HCT116 (cell line): ENCODE data around the gene SNX22. TPM values are rescaled to one million over a fixed set of nuclear protein-coding genes. Genes with fewer than 3 reads are reported as not detected.

Experiments
- ATAC-seq: fragments of 200-7000 bp; cut with Tn5 transposase; 2 replicates; pipeline ENCODE4 v1.9.1; 2020; ENCODE audit warnings: mild to moderate bottlenecking, moderate library complexity
- BruUV-seq: library from RNA; stranded (reverse); fragments of 400-500 nt; replicated peaks from 2 replicates; lab custom pipeline; 2021; lab: Mats Ljungman, UMichigan
- CTCF ChIA-PET: fragments of 300-600 bp; sonication (Branson Sonifier 250); formaldehyde crosslinking; loops from one replicate; lab custom pipeline; 2021; ENCODE audit warnings: antibody characterized with exemption; lab: Charles Lee
- POLR2A ChIA-PET: fragments of 300-600, 350-600 bp; sonication (Branson Sonifier 250); formaldehyde crosslinking; loops from one replicate; lab custom pipeline; 2021; ENCODE audit warnings: antibody characterized with exemption; lab: Charles Lee
- RAD21 ChIA-PET, 2 experiments: fragments of 300-600 bp; sonication (Branson Sonifier 250); formaldehyde crosslinking; loops; one replicate each; lab custom pipeline; 2023; ENCODE audit warnings: low total read pairs in 2 of 2; ENCODE audit not compliant: uncharacterized antibody in 2 of 2, unreplicated experiment in 2 of 2, low non-redundant PET in 1 of 2; lab: Charles Lee
- DNase-seq: peaks from one replicate; pipeline ENCODE4 v3.0.0-alpha.2; 2010; ENCODE audit warnings: low read depth, low spot score
- H2AFZ ChIP-seq: fragments of 200-600 bp; shearing (Covaris generic), sonication (generic); 2 replicates; pipeline ENCODE4 v1.6.1; 2017; ENCODE audit warnings: low read depth, mixed run types, mixed read lengths, antibody characterized with exemption, low read length; ENCODE audit not compliant: poor library complexity, severe bottlenecking
- H3K27ac ChIP-seq: 2 replicates; pipeline ENCODE4 v1.5.1; 2012; ENCODE audit warnings: low read depth, low read length
- H3K27me3 ChIP-seq: fragments of 200-600 bp; sonication (generic); 2 replicates; pipeline ENCODE4 v1.6.1; 2016; ENCODE audit warnings: mixed run types, low read length, mixed read lengths; ENCODE audit not compliant: insufficient read depth
- H3K36me3 ChIP-seq, 2 experiments: fragments of 200-500 bp in 1 of 2; fragments of 200-600 bp in 1 of 2; sonication (Bioruptor generic) in 1 of 2; sonication (generic) in 1 of 2; 2 replicates each; pipeline versions ENCODE4 v1.5.1 to v1.6.1; 2014 to 2016; ENCODE audit warnings: low read length in 2 of 2, inconsistent platforms in 1 of 2, mixed read lengths in 1 of 2, mixed run types in 1 of 2; ENCODE audit not compliant: insufficient read depth in 2 of 2, control insufficient read depth in 1 of 2
- H3K4me1 ChIP-seq, 2 experiments: fragments of 200-600 bp in 1 of 2; sonication (generic) in 1 of 2; 2 replicates each; pipeline versions ENCODE4 v1.5.1 to v1.6.1; 2012 to 2017; ENCODE audit warnings: low read length in 2 of 2, inconsistent platforms in 1 of 2, mild to moderate bottlenecking in 1 of 2, mixed read lengths in 1 of 2, mixed run types in 1 of 2, moderate library complexity in 1 of 2; ENCODE audit not compliant: insufficient read depth in 2 of 2, control insufficient read depth in 1 of 2
- H3K4me2 ChIP-seq: fragments of 200-600 bp; sonication (generic); 2 replicates; pipeline ENCODE4 v1.6.1; 2017; ENCODE audit warnings: mixed run types, low read length, mixed read lengths
- H3K4me3 ChIP-seq, 2 experiments: fragments of 200-600 bp in 1 of 2; sonication (generic) in 1 of 2; replicated peaks in 1 of 2; 2 replicates each; pipeline ENCODE4 v1.5.1; 2011 to 2016; ENCODE audit warnings: low read length in 2 of 2, control low read depth in 1 of 2, low read depth in 1 of 2, mild to moderate bottlenecking in 1 of 2, mixed read lengths in 1 of 2, mixed run types in 1 of 2
- H3K79me2 ChIP-seq: fragments of 200-600 bp; sonication (generic); 2 replicates; pipeline ENCODE4 v1.6.1; 2017; ENCODE audit warnings: mild to moderate bottlenecking, mixed run types, low read length, moderate library complexity, mixed read lengths; ENCODE audit not compliant: insufficient read depth
- H3K9ac ChIP-seq: fragments of 200-600 bp; sonication (generic); 2 replicates; pipeline ENCODE4 v1.6.1; 2016; ENCODE audit warnings: low read length, mixed read lengths
- H3K9me2 ChIP-seq: fragments of 200-600 bp; sonication (generic), shearing (Covaris generic); 2 replicates; pipeline ENCODE4 v1.6.1; 2017; ENCODE audit warnings: mixed run types, mild to moderate bottlenecking, moderate library complexity; ENCODE audit not compliant: insufficient read depth
- H3K9me3 ChIP-seq, 2 experiments: fragments of 200-500 bp in 1 of 2; fragments of 200-600 bp in 1 of 2; sonication (Bioruptor generic) in 1 of 2; sonication (generic) in 1 of 2; 2 replicates each; pipeline ENCODE4 v1.6.1; 2014 to 2017; ENCODE audit warnings: low read length in 2 of 2, mixed read lengths in 2 of 2, inconsistent platforms in 1 of 2, low read depth in 1 of 2, mild to moderate bottlenecking in 1 of 2, mixed run types in 1 of 2, moderate library complexity in 1 of 2; ENCODE audit not compliant: control insufficient read depth in 1 of 2, insufficient read depth in 1 of 2
- H4K20me1 ChIP-seq: fragments of 200-600 bp; sonication (generic), shearing (Covaris generic); 2 replicates; pipeline ENCODE4 v1.6.1; 2017; ENCODE audit warnings: mixed run types, mild to moderate bottlenecking, moderate library complexity; ENCODE audit not compliant: insufficient read depth
- REST ChIP-seq: IDR thresholded peaks from 2 replicates; pipeline ENCODE4 v1.6.1; 2012; ENCODE audit warnings: low read depth
- SIN3A ChIP-seq: IDR thresholded peaks from 2 replicates; pipeline ENCODE4 v1.6.1; 2012; ENCODE audit warnings: low read depth
- ZNF274 ChIP-seq: fragments of 200-500 bp; sonication (Bioruptor generic); IDR thresholded peaks from 2 replicates; pipeline ENCODE4 v1.6.1; 2014; ENCODE audit warnings: mild to moderate bottlenecking, low read depth, low read length, inconsistent platforms
- intact Hi-C: fragments of 100-400 bp; cut with micrococcal nuclease; formaldehyde crosslinking; loops from 2 replicates; pipeline ENCODE4 v1.10.0; 2022
- total RNA-seq: library from RNA; stranded (reverse); gene quantifications from one replicate; pipeline ENCODE4 v1.2.1, GENCODE V29; 2021; ENCODE audit not compliant: unreplicated experiment

The SNX22 gene
- total RNA-seq, 1 experiment from 2014 or later: 6.3 TPM

- no peak for TF ChIP-seq REST
These were observed 11.5 kb downstream of the SNX22 start, which contains the start of gene PPIB (continued) for GRCh38 chr15:64162869-64163658.

- Histone ChIP-seq H3K9me2 (no peaks in the 10 kb centered on the region), H3K27ac (peak overlapping the region; percentile 57), H3K79me2 (peaks cover 37% of the 10 kb centered on the region), H3K4me3 (peak overlapping the region; percentile 40 to 85), H3K27me3 (no peaks in the 10 kb centered on the region), H2AFZ (peak overlapping the region; percentile 56), H3K9me3 (no peaks in the 10 kb centered on the region), H3K4me1 (peaks cover 4 to 14% of the 10 kb centered on the region in 2 experiments; a peak in 3 of 4 replicates), H3K36me3 (peaks cover 14 to 19% of the 10 kb centered on the region in 2 experiments), H3K9ac (peak overlapping the region; percentile 51), H3K4me2 (peak overlapping the region; percentile 73), H4K20me1 (no peaks in the 10 kb centered on the region; the same call in 1 of the 2 replicates)
- TF ChIP-seq ZNF274 (no peak), SIN3A (peak; percentile 13; the same call in 1 of the 2 replicates)
- POLR2A ChIA-PET: interaction anchor here (0.5 to 2.5 kb wide), 5 partner anchors 10 to 42 kb away, joined by 3 to 12 read pairs (median 3); partner anchors contain the start of gene SNX22
- CTCF ChIA-PET: interaction anchor here (1.0 to 2.3 kb wide), 4 partner anchors 10 to 564 kb away, joined by 3 to 23 read pairs (median 9); no protein-coding TSS in a partner anchor
- TSS peak; percentile 88 for BruUV-seq
- RAD21 ChIA-PET: interaction anchor here (0.5 to 1.4 kb wide), 3 partner anchors 11 to 192 kb away, joined by 3 read pairs; partner anchors contain the start of gene CSNK1G1 (in 1 of the 2)
- ATAC-seq: no peak
- DNase-seq: no peak
- intact Hi-C loops: loop anchor here (2.0 kb wide), 2 partner anchors 223 to 517 kb away; partner anchors contain the start of gene TRIP4
These were observed 12.3 kb downstream of the SNX22 start for GRCh38 chr15:64163659-64164362.
